OCI-LY3 (cell line): ENCODE data around the gene EXTL1.

Experiments used
- H2AFZ ChIP-seq: fragments of 200-600, 300-600 bp; shearing (Covaris generic); 2 replicates; pipeline ENCODE4 v1.6.0; 2014; ENCODE audit warnings: antibody characterized with exemption, low read depth, low read length
- H3K27ac ChIP-seq: fragments of 200-600, 300-600 bp; sonication (generic); 2 replicates; pipeline ENCODE4 v1.5.1; 2014; ENCODE audit warnings: mild to moderate bottlenecking, low read length, moderate library complexity, mixed read lengths
- H3K27me3 ChIP-seq: fragments of 200-600, 300-600 bp; sonication (generic); 2 replicates; pipeline ENCODE4 v1.6.1; 2014; ENCODE audit warnings: low read depth, low read length, mixed read lengths
- H3K36me3 ChIP-seq: fragments of 200-600, 300-600 bp; sonication (generic); replicated peaks from 2 replicates; pipeline ENCODE3; 2014; ENCODE audit warnings: low read depth, low read length, mixed read lengths
- H3K4me1 ChIP-seq: fragments of 300-600, 200-600 bp; sonication (generic); 2 replicates; pipeline ENCODE4 v1.6.1; 2014; ENCODE audit warnings: low read length, mixed read lengths
- H3K4me2 ChIP-seq: fragments of 200-600, 300-600 bp; sonication (generic); 2 replicates; pipeline ENCODE4 v1.6.1; 2014; ENCODE audit warnings: low read length, mixed read lengths
- H3K4me3 ChIP-seq: fragments of 300-600, 200-600 bp; sonication (generic); 2 replicates; pipeline ENCODE4 v1.5.1; 2014; ENCODE audit warnings: antibody characterized with exemption, mild to moderate bottlenecking, low read length, moderate library complexity
- H3K79me2 ChIP-seq: fragments of 300-600, 200-600 bp; shearing (Covaris generic); 2 replicates; pipeline ENCODE4 v1.6.1; 2014; ENCODE audit warnings: mild to moderate bottlenecking, low read length, mixed read lengths
- H3K9ac ChIP-seq: fragments of 300-600, 200-600 bp; shearing (Covaris generic); 2 replicates; pipeline ENCODE4 v1.6.0; 2014; ENCODE audit warnings: mild to moderate bottlenecking, low read length, moderate library complexity
- H3K9me3 ChIP-seq: fragments of 200-600, 300-600 bp; shearing (Covaris generic); 2 replicates; pipeline ENCODE4 v1.6.1; 2014; ENCODE audit warnings: low read length, mixed read lengths; ENCODE audit not compliant: insufficient read depth
- H4K20me1 ChIP-seq: fragments of 200-600, 300-600 bp; sonication (generic); 2 replicates; pipeline ENCODE4 v1.6.1; 2016; ENCODE audit warnings: low read length, mixed read lengths; ENCODE audit not compliant: insufficient read depth
- EZH2phosphoT487 ChIP-seq: fragments of 200-600 bp; shearing (Covaris generic); IDR thresholded peaks from 2 replicates; pipeline ENCODE4 v1.6.1; 2018; ENCODE audit warnings: antibody characterized with exemption, mixed run types, low read depth
- TF ChIP-seq, protein P1 (sequence below): fragments of 200-600, 300-600 bp; sonication (generic); IDR thresholded peaks from 2 replicates; pipeline ENCODE4 v1.5.1; 2014; ENCODE audit warnings: antibody characterized with exemption, low read length, low read depth

The EXTL1 gene

DNA sequence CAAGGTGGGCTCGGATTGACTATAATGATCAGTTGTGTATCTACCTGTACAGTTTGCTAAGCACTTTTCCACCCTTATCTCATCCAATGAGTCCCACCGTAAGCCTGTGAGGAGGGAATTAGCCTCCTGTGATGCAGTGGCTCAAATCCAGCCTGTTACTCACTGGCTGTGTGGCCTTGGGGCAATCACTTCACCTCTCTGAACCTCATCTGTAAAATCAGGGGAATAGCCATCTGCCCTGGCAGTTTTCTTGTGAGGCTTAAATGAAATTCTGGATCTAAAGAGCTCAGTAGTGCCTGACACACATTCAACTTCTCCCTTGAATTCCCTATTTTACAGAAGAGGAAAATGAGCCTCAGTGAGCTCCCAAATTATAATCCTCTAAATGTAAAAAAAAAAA, 7.4 kb upstream of the EXTL1 start:
- H3K4me3 ChIP-seq = no peak overlapping the region
- TF ChIP-seq EZH2phosphoT487 = no peak
- TF ChIP-seq, protein P1, sequence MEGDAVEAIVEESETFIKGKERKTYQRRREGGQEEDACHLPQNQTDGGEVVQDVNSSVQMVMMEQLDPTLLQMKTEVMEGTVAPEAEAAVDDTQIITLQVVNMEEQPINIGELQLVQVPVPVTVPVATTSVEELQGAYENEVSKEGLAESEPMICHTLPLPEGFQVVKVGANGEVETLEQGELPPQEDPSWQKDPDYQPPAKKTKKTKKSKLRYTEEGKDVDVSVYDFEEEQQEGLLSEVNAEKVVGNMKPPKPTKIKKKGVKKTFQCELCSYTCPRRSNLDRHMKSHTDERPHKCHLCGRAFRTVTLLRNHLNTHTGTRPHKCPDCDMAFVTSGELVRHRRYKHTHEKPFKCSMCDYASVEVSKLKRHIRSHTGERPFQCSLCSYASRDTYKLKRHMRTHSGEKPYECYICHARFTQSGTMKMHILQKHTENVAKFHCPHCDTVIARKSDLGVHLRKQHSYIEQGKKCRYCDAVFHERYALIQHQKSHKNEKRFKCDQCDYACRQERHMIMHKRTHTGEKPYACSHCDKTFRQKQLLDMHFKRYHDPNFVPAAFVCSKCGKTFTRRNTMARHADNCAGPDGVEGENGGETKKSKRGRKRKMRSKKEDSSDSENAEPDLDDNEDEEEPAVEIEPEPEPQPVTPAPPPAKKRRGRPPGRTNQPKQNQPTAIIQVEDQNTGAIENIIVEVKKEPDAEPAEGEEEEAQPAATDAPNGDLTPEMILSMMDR = no peak
- H2AFZ ChIP-seq = no peak overlapping the region
- no peaks in the 10 kb centered on the region for H3K36me3 ChIP-seq
- no peaks in the 10 kb centered on the region for H4K20me1 ChIP-seq
- no peaks in the 10 kb centered on the region for H3K9me3 ChIP-seq
- H3K27ac ChIP-seq = no peak overlapping the region
- no peak overlapping the region for H3K9ac ChIP-seq
- H3K79me2 ChIP-seq = no peaks in the 10 kb centered on the region
- no peaks in the 10 kb centered on the region for H3K27me3 ChIP-seq
- H3K4me2 ChIP-seq = no peak overlapping the region
- H3K4me1 ChIP-seq = no peaks in the 10 kb centered on the region

DNA sequence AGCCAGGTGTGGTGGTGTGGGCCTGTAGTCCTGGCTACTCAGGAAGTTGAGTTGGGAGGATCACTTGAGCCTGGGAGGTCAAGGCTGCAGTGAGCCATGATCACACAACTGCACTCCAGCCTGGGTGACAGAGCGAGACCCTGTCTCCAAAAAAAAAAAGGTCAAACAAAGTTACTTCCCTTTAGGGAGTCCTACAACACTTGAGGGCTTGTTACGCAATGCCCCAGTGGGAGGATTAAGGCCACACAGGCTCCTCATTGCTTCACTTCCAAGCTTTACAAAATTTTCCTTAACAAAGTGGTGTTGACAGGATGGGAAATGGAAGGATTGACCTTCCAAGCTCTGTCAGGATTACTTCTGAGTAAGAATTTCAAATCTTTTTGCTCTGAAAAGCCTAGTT, 6.2 kb upstream of the EXTL1 start:
- H3K27me3 ChIP-seq = no peaks in the 10 kb centered on the region
- no peak for TF ChIP-seq EZH2phosphoT487
- TF ChIP-seq, protein P1 = no peak
- H3K27ac ChIP-seq = no peak overlapping the region
- H3K9me3 ChIP-seq = no peaks in the 10 kb centered on the region
- no peak overlapping the region for H3K4me3 ChIP-seq
- no peaks in the 10 kb centered on the region for H3K36me3 ChIP-seq
- no peak overlapping the region for H3K4me2 ChIP-seq
- H3K79me2 ChIP-seq = no peaks in the 10 kb centered on the region
- no peak overlapping the region for H3K9ac ChIP-seq
- H3K4me1 ChIP-seq = no peaks in the 10 kb centered on the region
- H2AFZ ChIP-seq = no peak overlapping the region
- H4K20me1 ChIP-seq = no peaks in the 10 kb centered on the region

DNA sequence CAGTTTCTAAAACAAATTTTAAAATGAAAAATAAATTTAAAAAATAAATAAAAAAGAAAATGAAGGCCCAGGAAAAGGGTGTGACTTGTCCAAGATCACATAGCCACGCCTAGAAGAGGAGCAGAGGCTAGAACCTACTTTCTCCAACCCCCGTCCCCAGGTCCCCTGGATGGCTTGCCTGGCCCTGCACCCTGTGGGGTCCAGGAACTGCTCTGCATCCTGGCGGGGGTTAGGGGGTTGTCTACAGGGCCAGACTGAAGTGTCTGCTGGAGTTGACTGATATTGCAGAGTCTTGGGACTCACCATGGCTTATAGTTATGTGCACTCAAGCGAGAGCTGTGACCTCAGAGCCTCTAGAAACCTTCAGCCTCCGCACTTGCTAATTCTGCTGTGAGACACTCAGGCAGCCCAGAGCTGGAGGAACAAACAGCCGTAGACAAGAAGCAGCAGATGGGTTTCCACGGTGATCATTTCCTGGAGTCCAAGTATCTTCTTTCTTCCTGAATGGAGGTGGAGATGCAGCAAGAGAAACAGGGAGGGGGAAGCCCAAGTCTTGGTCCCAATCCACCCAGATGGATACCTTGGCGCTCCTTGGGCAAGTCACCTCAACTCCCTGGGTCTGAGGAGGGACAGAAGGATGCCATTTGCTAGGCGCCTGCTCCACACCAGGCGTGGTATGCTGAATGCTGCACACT, 5.2 kb upstream of the EXTL1 start:
- Histone ChIP-seq H3K9me3 (no peaks in the 10 kb centered on the region), H3K4me2 (no peak overlapping the region), H3K27me3 (no peaks in the 10 kb centered on the region), H4K20me1 (no peaks in the 10 kb centered on the region), H3K27ac (no peak overlapping the region), H3K4me3 (no peak overlapping the region), H2AFZ (no peak overlapping the region), H3K79me2 (no peaks in the 10 kb centered on the region), H3K4me1 (no peaks in the 10 kb centered on the region), H3K36me3 (no peaks in the 10 kb centered on the region), H3K9ac (no peak overlapping the region)
- no peak for TF ChIP-seq EZH2phosphoT487
- TF ChIP-seq, protein P1 = no peak

DNA sequence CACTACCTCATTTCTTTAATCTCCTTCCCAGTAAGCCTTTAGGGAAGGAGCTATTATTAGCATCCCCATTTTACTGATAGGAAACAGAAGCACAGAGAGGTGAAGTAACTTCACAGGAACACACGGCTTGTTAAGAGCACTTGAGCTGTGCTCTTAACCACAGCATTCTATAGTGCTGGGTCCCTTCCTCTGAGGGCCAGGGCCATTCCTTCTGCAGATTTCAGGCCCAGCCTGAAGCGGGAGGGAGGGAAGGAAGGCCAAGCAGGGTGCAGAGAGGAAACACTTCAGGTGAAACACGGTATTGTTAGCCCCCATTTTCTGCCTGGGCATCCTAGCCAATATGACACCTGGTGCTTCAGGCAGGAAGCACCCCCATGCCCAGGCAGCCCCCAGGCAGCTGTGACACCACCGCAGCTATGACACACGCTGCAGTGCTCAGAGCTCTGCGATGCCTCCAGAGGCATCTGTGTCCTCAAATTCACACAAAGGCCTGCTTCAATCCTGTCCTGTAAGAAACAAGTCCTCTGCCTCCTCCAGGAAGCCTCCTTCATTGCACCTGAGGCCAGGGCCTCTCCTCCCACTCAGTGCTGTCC, 4.5 kb upstream of the EXTL1 start:
- Histone ChIP-seq H3K36me3 (no peaks in the 10 kb centered on the region), H4K20me1 (no peaks in the 10 kb centered on the region), H3K4me2 (no peak overlapping the region), H3K4me3 (no peak overlapping the region), H3K9ac (no peak overlapping the region), H2AFZ (no peak overlapping the region), H3K27ac (no peak overlapping the region), H3K4me1 (no peaks in the 10 kb centered on the region), H3K27me3 (no peaks in the 10 kb centered on the region), H3K79me2 (no peaks in the 10 kb centered on the region), H3K9me3 (no peaks in the 10 kb centered on the region)
- TF ChIP-seq, protein P1 = no peak
- TF ChIP-seq EZH2phosphoT487 = no peak
